Mesendoderm (in vitro differentiated cells): ENCODE results near the gene SLC66A3.

Experiments
- DNase-seq: peaks from one replicate; pipeline ENCODE4 v3.0.0; 2013
- H2AK5ac ChIP-seq: 2 replicates; pipeline ENCODE4 v1.6.1; 2013; ENCODE audit warnings: low read length, inconsistent platforms
- H2BK120ac ChIP-seq: 2 replicates; pipeline ENCODE4 v1.6.1; 2013; ENCODE audit warnings: low read depth, mild to moderate bottlenecking, low read length, moderate library complexity, mixed read lengths
- H2BK15ac ChIP-seq: replicated peaks from 2 replicates; pipeline ENCODE4 v1.6.1; 2013; ENCODE audit warnings: low read depth, mild to moderate bottlenecking, moderate library complexity
- H2BK5ac ChIP-seq: 2 replicates; pipeline ENCODE4 v1.6.1; 2013; ENCODE audit warnings: low read length, inconsistent platforms
- H3K18ac ChIP-seq: 2 replicates; pipeline ENCODE4 v1.6.1; 2013; ENCODE audit warnings: mild to moderate bottlenecking, low read length, mixed read lengths
- H3K23ac ChIP-seq: one replicate; pipeline ENCODE4 v1.6.1; 2013; ENCODE audit warnings: low read length
- H3K27ac ChIP-seq: 2 replicates; pipeline ENCODE4 v1.5.1; 2013; ENCODE audit warnings: low read depth, mild to moderate bottlenecking, inconsistent platforms, low read length, moderate library complexity
- H3K27me3 ChIP-seq: 2 replicates; pipeline ENCODE4 v1.6.1; 2013; ENCODE audit warnings: low read length, control low read depth, mild to moderate bottlenecking, inconsistent platforms; ENCODE audit not compliant: insufficient read depth, poor library complexity
- H3K36me3 ChIP-seq: 2 replicates; pipeline ENCODE4 v1.6.1; 2013; ENCODE audit warnings: low read length, inconsistent platforms; ENCODE audit not compliant: control insufficient read depth, insufficient read depth
- H3K4ac ChIP-seq: one replicate; pipeline ENCODE4 v1.6.1; 2013; ENCODE audit warnings: low read depth, mild to moderate bottlenecking, low read length, moderate library complexity
- H3K4me1 ChIP-seq: 2 replicates; pipeline ENCODE4 v1.6.1; 2013; ENCODE audit warnings: low read depth, low read length, inconsistent platforms; ENCODE audit not compliant: control insufficient read depth
- H3K4me2 ChIP-seq: 2 replicates; pipeline ENCODE4 v1.6.1; 2013; ENCODE audit warnings: low read length
- H3K4me3 ChIP-seq: 2 replicates; pipeline ENCODE4 v1.5.1; 2013; ENCODE audit warnings: mild to moderate bottlenecking, low read length
- H3K56ac ChIP-seq: one replicate; pipeline ENCODE4 v1.6.1; 2013; ENCODE audit warnings: low read length
- H3K79me1 ChIP-seq: 2 replicates; pipeline ENCODE4 v1.6.1; 2013; ENCODE audit warnings: low read length, inconsistent platforms
- H3K79me2 ChIP-seq: 2 replicates; pipeline ENCODE4 v1.6.1; 2013; ENCODE audit warnings: mild to moderate bottlenecking, low read length; ENCODE audit not compliant: control insufficient read depth, insufficient read depth
- H3K9ac ChIP-seq: 2 replicates; pipeline ENCODE4 v1.6.1; 2013; ENCODE audit warnings: low read length, inconsistent platforms
- H4K5ac ChIP-seq: one replicate; pipeline ENCODE4 v1.6.1; 2013; ENCODE audit warnings: low read length
- H4K8ac ChIP-seq: one replicate; pipeline ENCODE4 v1.6.1; 2013; ENCODE audit warnings: low read depth, mild to moderate bottlenecking, control low read depth, low read length, moderate library complexity
- WGBS: extraction: QIAGEN DNeasy Blood & Tissue Kit; methylation state at CpG from one replicate; pipeline ENCODE4 v1.1.7; 2013; ENCODE audit warnings: low lambda C conversion rate, missing lambda C conversion rate; ENCODE audit not compliant: insufficient coverage; ENCODE audit errors: extremely low coverage; 5-methylcytosine and 5-hydroxymethylcytosine counted together

The SLC66A3 gene

DNA sequence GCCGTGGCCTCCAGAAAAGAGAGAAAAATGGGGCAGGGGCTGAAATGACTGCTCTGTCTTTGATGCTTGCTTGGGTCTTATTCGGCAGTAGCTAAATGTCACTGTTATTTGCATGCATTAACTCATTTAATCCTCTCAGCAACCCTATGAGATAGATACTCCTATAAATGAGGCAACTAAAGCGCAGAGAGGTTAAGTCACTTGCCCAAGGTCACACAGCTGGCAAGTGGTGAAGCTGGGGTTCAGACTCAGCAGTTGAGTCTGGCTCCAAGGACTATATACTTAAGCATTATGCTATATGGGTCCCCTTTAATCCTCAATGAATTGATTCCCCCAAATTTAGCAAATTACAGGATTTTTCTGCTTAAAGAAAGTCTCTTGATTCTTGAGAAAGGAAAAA is 9.2 kb upstream of the SLC66A3 start:
- DNase-seq = no peak
- no CpG with 5 or more reads among the region's 3 CpGs for WGBS
- no peak overlapping the region for H3K9ac ChIP-seq

DNA sequence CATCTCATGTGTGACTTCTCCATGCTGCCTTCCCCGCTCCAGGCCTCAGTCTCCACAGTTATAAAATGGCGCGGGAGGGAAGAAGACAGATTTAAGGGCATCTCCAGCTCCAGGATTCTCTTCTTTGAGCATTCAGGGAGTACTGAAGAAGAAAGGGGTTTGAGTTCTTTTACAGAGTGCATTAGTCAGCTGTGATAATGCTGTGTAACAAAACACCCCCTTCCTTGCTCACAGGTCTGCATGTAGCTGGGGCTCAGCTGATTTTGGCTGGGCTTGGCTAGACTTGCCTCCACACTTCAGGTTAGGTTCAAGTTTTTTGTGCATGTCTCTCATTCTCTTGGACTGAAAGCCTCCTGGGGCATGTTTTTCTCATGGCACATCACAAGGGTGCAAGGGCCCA is 8.0 kb upstream of the SLC66A3 start:
- H3K9ac ChIP-seq = no peak overlapping the region
- no peaks in the 10 kb centered on the region for H3K79me1 ChIP-seq
- no peak overlapping the region for H2AK5ac ChIP-seq
- no peaks in the 10 kb centered on the region for H3K4me1 ChIP-seq
- H3K79me2 ChIP-seq = no peaks in the 10 kb centered on the region
- H3K56ac ChIP-seq = no peak overlapping the region
- H3K27me3 ChIP-seq = no peaks in the 10 kb centered on the region
- no peaks in the 10 kb centered on the region for H3K36me3 ChIP-seq
- no peak overlapping the region for H2BK120ac ChIP-seq
- no peak overlapping the region for H3K23ac ChIP-seq
- H2BK5ac ChIP-seq = no peak overlapping the region
- no peak overlapping the region for H3K4me2 ChIP-seq
- no peak overlapping the region for H4K5ac ChIP-seq
- no peak overlapping the region for H3K4ac ChIP-seq
- H3K27ac ChIP-seq = no peak overlapping the region
- no peak overlapping the region for H3K18ac ChIP-seq
- WGBS = no CpG with 5 or more reads among the region's 3 CpGs
- H4K8ac ChIP-seq = no peak overlapping the region
- no peak for DNase-seq
- no peak overlapping the region for H2BK15ac ChIP-seq
- no peak overlapping the region for H3K4me3 ChIP-seq

More for the DNA sequence above, 9.2 kb upstream of the SLC66A3 start:
- H3K56ac ChIP-seq = no peak overlapping the region
- no peaks in the 10 kb centered on the region for H3K27me3 ChIP-seq
- no peaks in the 10 kb centered on the region for H3K79me2 ChIP-seq
- H3K36me3 ChIP-seq = no peaks in the 10 kb centered on the region
- H3K27ac ChIP-seq = no peak overlapping the region
- H3K79me1 ChIP-seq = no peaks in the 10 kb centered on the region
- no peak overlapping the region for H2BK15ac ChIP-seq
- no peak overlapping the region for H4K8ac ChIP-seq
- no peak overlapping the region for H2BK120ac ChIP-seq
- H4K5ac ChIP-seq = no peak overlapping the region
- H3K4me3 ChIP-seq = no peak overlapping the region
- no peak overlapping the region for H3K23ac ChIP-seq
- H3K4me1 ChIP-seq = no peaks in the 10 kb centered on the region
- H2AK5ac ChIP-seq = no peak overlapping the region
- H3K18ac ChIP-seq = no peak overlapping the region
- H3K4ac ChIP-seq = no peak overlapping the region
- no peak overlapping the region for H2BK5ac ChIP-seq
- no peak overlapping the region for H3K4me2 ChIP-seq

DNA sequence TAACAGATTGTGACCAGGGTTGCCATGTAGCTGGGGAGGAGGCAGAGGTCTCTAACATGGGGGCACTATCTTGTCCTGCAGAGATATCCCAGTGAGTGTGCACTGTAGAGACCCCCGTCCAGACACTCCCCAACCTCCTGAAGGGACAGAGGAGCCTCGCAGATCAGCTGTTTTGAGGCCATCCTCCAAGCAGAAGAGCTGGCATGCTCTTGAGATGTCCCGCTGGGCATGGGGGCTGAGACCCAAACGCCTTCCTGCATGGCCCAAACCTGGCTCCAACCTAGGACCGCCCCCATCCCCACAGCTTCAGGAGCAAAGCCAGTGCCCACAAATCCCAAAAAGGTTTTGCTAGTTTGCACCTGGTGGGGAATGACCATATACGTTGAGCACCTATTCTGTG is 2.7 kb upstream of the SLC66A3 start:
- H2BK5ac ChIP-seq = no peak overlapping the region
- no peaks in the 10 kb centered on the region for H3K79me2 ChIP-seq
- no peaks in the 10 kb centered on the region for H3K4me1 ChIP-seq
- no peak overlapping the region for H4K8ac ChIP-seq
- H3K27me3 ChIP-seq = no peaks in the 10 kb centered on the region
- no peaks in the 10 kb centered on the region for H3K79me1 ChIP-seq
- no CpG with 5 or more reads among the region's 6 CpGs for WGBS
- H3K36me3 ChIP-seq = no peaks in the 10 kb centered on the region
- H2BK120ac ChIP-seq = no peak overlapping the region
- no peak for DNase-seq
- H2BK15ac ChIP-seq = no peak overlapping the region
- no peak overlapping the region for H3K27ac ChIP-seq
- H4K5ac ChIP-seq = no peak overlapping the region
- H3K23ac ChIP-seq = no peak overlapping the region
- no peak overlapping the region for H2AK5ac ChIP-seq
- no peak overlapping the region for H3K4me2 ChIP-seq
- H3K18ac ChIP-seq = no peak overlapping the region
- no peak overlapping the region for H3K4me3 ChIP-seq
- H3K56ac ChIP-seq = no peak overlapping the region
- H3K9ac ChIP-seq = no peak overlapping the region
- H3K4ac ChIP-seq = no peak overlapping the region

DNA sequence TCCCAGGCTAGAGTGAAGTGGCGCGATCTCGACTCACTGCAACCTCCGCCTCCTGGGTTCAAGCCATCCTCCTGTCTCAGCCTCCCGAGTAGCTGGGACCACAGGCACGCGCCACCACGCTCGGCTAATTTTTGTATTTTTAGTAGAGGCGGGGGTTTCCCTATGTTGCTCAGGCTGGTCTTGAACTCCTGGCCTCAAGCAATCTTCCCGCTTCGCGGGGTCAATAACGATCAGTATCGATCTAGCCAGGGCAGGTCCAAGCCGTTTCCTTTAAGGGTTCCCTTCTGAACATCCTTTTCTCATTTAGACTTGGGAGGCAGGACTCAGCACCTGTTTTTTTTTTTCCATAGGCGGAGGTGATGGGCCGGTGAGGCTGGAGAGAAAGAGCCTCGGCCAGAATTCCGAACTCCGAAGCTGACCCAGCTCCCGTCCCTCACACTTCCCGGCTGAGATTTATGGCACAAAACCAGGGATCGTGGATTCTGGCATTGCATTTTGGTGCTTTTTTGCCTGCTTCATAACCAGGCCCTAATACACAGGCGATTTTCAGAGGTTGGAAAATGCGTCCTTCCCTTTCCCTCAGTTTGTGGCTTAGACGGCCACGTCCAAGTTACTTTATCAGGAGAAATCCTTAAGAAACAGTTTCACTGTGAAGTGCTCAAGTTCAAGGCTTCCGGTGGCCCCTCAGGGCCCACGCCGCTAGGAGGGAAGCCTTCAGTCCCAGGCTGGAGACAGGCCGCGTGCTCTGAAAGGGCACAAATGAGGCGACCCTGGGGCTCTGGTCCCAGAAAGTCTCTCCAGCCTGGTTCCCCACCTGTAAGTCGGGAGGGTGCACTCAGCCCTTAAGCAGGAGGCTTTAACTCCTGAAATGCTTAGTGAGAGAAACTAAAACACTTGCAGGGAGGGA is 998 bp upstream of the SLC66A3 start:
- peak overlapping the region; percentile 90 for H3K4ac ChIP-seq
- peak overlapping the region; percentile 87 for H3K4me2 ChIP-seq
- peak overlapping the region; percentile 71 for H3K27ac ChIP-seq
- peak overlapping the region; percentile 86 for H3K56ac ChIP-seq
- H3K4me3 ChIP-seq = peak overlapping the region; percentile 32
- no peak overlapping the region for H2BK15ac ChIP-seq
- DNase-seq = no peak
- H2BK5ac ChIP-seq = peak overlapping the region; percentile 36
- H2AK5ac ChIP-seq = no peak overlapping the region
- no peaks in the 10 kb centered on the region for H3K79me2 ChIP-seq
- no CpG with 5 or more reads among the region's 35 CpGs for WGBS
- H3K9ac ChIP-seq = peak overlapping the region; percentile 75
- H3K36me3 ChIP-seq = no peaks in the 10 kb centered on the region
- no peaks in the 10 kb centered on the region for H3K27me3 ChIP-seq
- H4K8ac ChIP-seq = no peak overlapping the region
- H3K79me1 ChIP-seq = no peaks in the 10 kb centered on the region
- H3K23ac ChIP-seq = no peak overlapping the region
- peak overlapping the region; percentile 78 for H3K18ac ChIP-seq
- peak overlapping the region; percentile 93 for H4K5ac ChIP-seq
- no peak overlapping the region for H2BK120ac ChIP-seq
- no peaks in the 10 kb centered on the region for H3K4me1 ChIP-seq

DNA sequence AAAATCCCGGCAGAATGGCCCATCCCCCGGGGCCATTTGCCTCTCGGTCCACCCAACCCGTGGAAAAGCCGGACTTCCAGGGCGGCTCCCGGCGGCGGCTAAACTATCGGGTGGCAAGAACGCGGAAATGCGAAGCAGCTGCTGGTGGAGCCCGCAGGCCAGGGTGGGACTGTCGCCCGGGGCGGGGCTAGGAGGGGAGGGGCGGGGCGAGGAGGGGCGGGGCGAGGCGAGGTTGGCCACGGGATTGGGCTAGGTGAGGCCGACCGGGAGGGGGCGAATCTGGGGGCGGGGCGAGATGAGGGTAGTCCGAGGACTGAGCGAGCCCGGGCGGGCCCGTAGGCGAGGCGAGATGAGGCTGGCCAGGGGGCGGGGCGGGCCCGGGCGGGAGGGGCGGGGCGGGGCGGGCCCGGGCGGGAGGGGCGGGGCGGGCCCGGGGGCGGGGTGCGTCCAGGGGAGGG is 315 bp upstream of the SLC66A3 start:
- no peak overlapping the region for H2BK15ac ChIP-seq
- DNase-seq = peak; percentile 96
- no peak overlapping the region for H4K8ac ChIP-seq
- no peak overlapping the region for H2AK5ac ChIP-seq
- H3K79me1 ChIP-seq = no peaks in the 10 kb centered on the region
- H3K56ac ChIP-seq = peak overlapping the region; percentile 86
- no peaks in the 10 kb centered on the region for H3K4me1 ChIP-seq
- H2BK120ac ChIP-seq = no peak overlapping the region
- WGBS = no CpG with 5 or more reads among the region's 49 CpGs
- peak overlapping the region; percentile 78 for H3K18ac ChIP-seq
- no peak overlapping the region for H3K4ac ChIP-seq
- H3K27me3 ChIP-seq = no peaks in the 10 kb centered on the region
- H3K9ac ChIP-seq = peak overlapping the region; percentile 75
- no peak overlapping the region for H4K5ac ChIP-seq
- H3K79me2 ChIP-seq = no peaks in the 10 kb centered on the region
- H3K36me3 ChIP-seq = no peaks in the 10 kb centered on the region
- peak overlapping the region; percentile 87 for H3K4me2 ChIP-seq
- H3K4me3 ChIP-seq = peak overlapping the region; percentile 32
- H2BK5ac ChIP-seq = no peak overlapping the region
- H3K27ac ChIP-seq = peak overlapping the region; percentile 71
- H3K23ac ChIP-seq = no peak overlapping the region
